ENCODE measurements around the gene TECPR1.

TECPR1 gene

GRCh38 chr7:98204670-98205069 is 47.4 kb downstream of the TECPR1 start:
- Histone ChIP-seq H4K20me1 (ENCODE audit: low read depth, low read length) (peaks cover 30% of the 10 kb centered on the region), H3K27ac (ENCODE audit: low read depth, low read length) (no peak overlapping the region), H3K9ac (ENCODE audit: low read length) (no peak overlapping the region), H3K79me2 (ENCODE audit: insufficient read depth, low read length) (no peaks in the 10 kb centered on the region), H3K36me3 (ENCODE audit: low read length) (no peaks in the 10 kb centered on the region), H3K27me3 (ENCODE audit: low read length) (no peaks in the 10 kb centered on the region), H3K4me2 (ENCODE audit: low read depth, low read length, poor library complexity, severe bottlenecking) (no peak overlapping the region), H3K9me2 (replicated peaks; ENCODE audit: insufficient read depth, low read length) (no peaks in the 10 kb centered on the region), H3K9me3 (ENCODE audit: insufficient read depth, low read length) (no peaks in the 10 kb centered on the region), H3F3A (ENCODE audit: insufficient read depth) (peaks cover 33% of the 10 kb centered on the region), H3K4me3 (ENCODE audit: insufficient read depth, low read length, poor library complexity, severe bottlenecking) (no peak overlapping the region), H2AFZ (ENCODE audit: low read depth, low read length, severe bottlenecking) (no peak overlapping the region)
- TF ChIP-seq CTCF (IDR thresholded peaks at IDR 0.05; ENCODE audit: insufficient read depth, low read length, poor library complexity, severe bottlenecking) (no peak), EZH2phosphoT487 (conservative IDR thresholded peaks at IDR 0.05; ENCODE audit: low read length) (no peak)

- Histone ChIP-seq H3K27ac (ENCODE audit: low read depth, low read length) (no peak overlapping the region), H3K36me3 (ENCODE audit: low read length) (no peaks in the 10 kb centered on the region), H3F3A (ENCODE audit: insufficient read depth) (peaks cover 37% of the 10 kb centered on the region), H2AFZ (ENCODE audit: low read depth, low read length, severe bottlenecking) (no peak overlapping the region), H3K79me2 (ENCODE audit: insufficient read depth, low read length) (no peaks in the 10 kb centered on the region), H3K27me3 (ENCODE audit: low read length) (no peaks in the 10 kb centered on the region), H3K9me3 (ENCODE audit: insufficient read depth, low read length) (no peaks in the 10 kb centered on the region), H4K20me1 (ENCODE audit: low read depth, low read length) (peaks cover 36% of the 10 kb centered on the region), H3K9ac (ENCODE audit: low read length) (no peak overlapping the region), H3K9me2 (replicated peaks; ENCODE audit: insufficient read depth, low read length) (no peaks in the 10 kb centered on the region), H3K4me3 (ENCODE audit: insufficient read depth, low read length, poor library complexity, severe bottlenecking) (no peak overlapping the region), H3K4me2 (ENCODE audit: low read depth, low read length, poor library complexity, severe bottlenecking) (no peak overlapping the region)
- no peak for TF ChIP-seq EZH2phosphoT487 (conservative IDR thresholded peaks at IDR 0.05; ENCODE audit: low read length)
- no peak for TF ChIP-seq CTCF (IDR thresholded peaks at IDR 0.05; ENCODE audit: insufficient read depth, low read length, poor library complexity, severe bottlenecking)
Observed at GRCh38 chr7:98203964-98204605, 47.9 kb downstream of the TECPR1 start.

GRCh38 chr7:98203261-98203963 is 48.6 kb downstream of the TECPR1 start:
- no peaks in the 10 kb centered on the region for H3K9me2 ChIP-seq (replicated peaks; ENCODE audit: insufficient read depth, low read length)
- peaks cover 38% of the 10 kb centered on the region for H4K20me1 ChIP-seq (ENCODE audit: low read depth, low read length)
- no peak overlapping the region for H3K27ac ChIP-seq (ENCODE audit: low read depth, low read length)
- H2AFZ ChIP-seq (ENCODE audit: low read depth, low read length, severe bottlenecking) = no peak overlapping the region
- H3K36me3 ChIP-seq (ENCODE audit: low read length) = no peaks in the 10 kb centered on the region
- H3K79me2 ChIP-seq (ENCODE audit: insufficient read depth, low read length) = no peaks in the 10 kb centered on the region
- H3K4me3 ChIP-seq (ENCODE audit: insufficient read depth, low read length, poor library complexity, severe bottlenecking) = no peak overlapping the region
- H3K4me2 ChIP-seq (ENCODE audit: low read depth, low read length, poor library complexity, severe bottlenecking) = no peak overlapping the region
- no peak overlapping the region for H3K9ac ChIP-seq (ENCODE audit: low read length)
- peaks cover 32% of the 10 kb centered on the region for H3F3A ChIP-seq (ENCODE audit: insufficient read depth)
- no peaks in the 10 kb centered on the region for H3K27me3 ChIP-seq (ENCODE audit: low read length)
- no peaks in the 10 kb centered on the region for H3K9me3 ChIP-seq (ENCODE audit: insufficient read depth, low read length)
- TF ChIP-seq CTCF (IDR thresholded peaks at IDR 0.05; ENCODE audit: insufficient read depth, low read length, poor library complexity, severe bottlenecking) (no peak), EZH2phosphoT487 (conservative IDR thresholded peaks at IDR 0.05; ENCODE audit: low read length) (no peak)

Data from SU-DHL-6 (cell line).